HG03175 (cell line): ENCODE data around the gene FAM241B.

ENCODE experiments used
- ATAC-seq: cut with Tn5 transposase; IDR thresholded peaks from one replicate; pipeline ENCODE4 v1.9.1; 2021; ENCODE audit warnings: mild to moderate bottlenecking, moderate library complexity; ENCODE audit not compliant: unreplicated experiment

FAM241B gene, protein sequence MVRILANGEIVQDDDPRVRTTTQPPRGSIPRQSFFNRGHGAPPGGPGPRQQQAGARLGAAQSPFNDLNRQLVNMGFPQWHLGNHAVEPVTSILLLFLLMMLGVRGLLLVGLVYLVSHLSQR

DNA sequence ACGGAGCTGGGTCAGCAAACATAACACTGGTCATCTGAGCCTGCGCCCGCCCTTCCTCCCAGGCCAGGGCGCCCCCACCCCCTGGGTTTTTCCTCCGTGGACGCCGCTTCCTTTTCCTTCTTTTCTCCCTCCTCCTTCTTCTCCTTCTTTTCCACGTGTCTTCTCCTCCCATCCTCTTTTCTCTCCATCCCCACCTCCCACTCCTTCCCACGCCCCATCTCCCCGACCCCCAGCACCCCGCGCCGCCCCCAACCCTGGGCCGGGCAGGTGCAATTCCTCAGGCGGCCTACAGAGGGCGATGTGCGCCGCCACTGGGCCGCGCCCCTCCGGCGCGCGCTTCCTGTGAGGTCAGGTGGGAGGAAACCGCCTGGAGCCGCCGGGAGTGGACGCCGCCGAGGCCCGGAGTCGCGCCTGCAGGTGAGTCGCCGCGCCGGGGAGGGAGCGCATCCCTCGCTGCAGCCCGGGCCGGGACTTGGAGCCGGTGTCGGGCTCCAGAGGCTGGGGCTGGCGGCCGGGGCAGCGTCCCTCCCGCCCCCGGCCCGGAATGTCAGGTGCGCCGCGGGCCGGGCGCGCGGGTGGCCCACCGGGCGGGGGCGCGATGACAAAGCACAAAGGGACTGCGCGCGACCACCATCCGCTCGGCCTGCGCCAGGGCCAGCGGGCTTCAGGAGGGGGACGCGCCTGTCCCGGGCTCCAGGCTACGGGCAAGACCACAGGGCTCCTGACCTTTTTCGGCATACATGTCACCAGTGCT lies at the start of gene FAM241B:
Gene FAM241B, plus strand, starts transcription at position 351 of the 754 bp plus-strand sequence. CDS start 1,497 bp downstream, outside the sequence.
- ATAC-seq, result peak; percentile 53

DNA sequence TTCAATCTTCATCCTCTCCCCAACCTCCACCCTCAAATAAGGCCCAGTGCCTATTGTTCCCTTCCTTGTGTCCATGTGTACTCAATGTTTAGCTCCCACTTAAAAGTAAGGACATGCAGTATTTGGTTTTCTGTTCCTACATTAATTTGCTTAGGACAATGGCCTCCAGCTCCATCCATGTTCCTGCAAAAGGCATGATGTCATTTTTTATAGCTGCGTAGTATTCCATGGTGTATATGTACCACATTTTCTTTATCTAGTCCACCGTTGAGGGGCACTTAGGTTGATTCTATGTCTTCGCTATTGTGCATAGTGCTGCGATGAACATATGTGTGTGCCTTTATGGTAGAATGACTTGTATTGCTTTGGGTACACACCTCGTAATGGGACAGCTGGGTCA lies 49.6 kb upstream of the FAM241B start:
- ATAC-seq, result no peak

DNA sequence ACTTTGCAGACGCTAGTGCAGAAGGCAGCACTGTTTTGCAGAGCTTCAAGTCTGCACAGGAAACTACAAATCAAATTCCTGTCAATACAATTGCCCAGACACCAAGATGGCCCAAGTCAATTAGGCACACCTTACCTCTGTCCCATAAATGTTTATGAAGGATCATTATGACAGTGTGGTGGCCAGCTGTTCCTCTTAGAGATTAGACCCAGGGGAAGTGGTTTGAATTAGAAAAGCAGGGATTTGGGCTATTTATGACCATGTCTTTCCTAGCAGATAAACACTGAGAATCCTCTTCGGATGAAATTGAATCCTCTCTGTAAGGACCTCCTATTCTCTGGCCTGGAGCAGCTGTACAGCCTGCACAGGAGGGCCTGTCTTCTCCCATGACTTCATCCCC lies 46.9 kb upstream of the FAM241B start:
- no peak for ATAC-seq

DNA sequence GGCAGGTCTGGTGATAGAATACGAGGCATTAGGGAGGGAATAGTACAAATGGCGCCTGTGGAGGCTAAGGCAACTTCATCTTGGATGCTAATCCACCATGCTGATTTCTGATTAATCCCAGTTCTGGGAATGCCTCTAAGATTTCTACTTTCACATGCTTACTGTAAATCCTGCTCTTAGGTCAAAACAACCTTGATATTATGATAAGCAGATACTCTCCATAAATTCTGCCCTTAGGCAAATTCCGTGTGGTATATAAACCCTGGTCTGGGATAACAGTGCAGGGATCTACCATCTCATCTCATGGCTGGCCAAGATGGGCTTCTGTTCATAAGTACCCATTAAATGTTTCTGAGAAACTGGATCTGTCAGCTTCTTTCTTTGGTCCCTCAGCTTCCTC lies 45.4 kb upstream of the FAM241B start:
- ATAC-seq, result no peak

DNA sequence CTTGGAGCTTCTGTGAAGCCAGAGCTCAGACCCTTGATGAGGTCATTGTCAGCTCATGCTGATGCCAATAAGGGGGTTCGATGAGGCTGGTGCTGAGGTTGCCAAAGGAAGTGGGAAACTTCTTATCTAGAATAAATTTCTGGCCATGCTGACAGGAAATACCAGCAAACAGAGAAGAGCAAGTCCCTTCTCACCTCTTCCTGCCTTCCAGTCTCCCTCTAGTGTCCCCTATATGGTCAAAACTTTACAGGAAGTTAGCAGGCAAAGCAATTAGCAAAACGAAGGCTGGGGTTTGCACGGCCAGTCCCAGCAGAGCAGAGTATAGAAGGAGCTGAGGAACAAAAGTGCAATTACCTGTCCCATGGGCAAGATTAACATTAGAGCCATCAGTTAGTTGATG lies 41.7 kb upstream of the FAM241B start:
- no peak for ATAC-seq

DNA sequence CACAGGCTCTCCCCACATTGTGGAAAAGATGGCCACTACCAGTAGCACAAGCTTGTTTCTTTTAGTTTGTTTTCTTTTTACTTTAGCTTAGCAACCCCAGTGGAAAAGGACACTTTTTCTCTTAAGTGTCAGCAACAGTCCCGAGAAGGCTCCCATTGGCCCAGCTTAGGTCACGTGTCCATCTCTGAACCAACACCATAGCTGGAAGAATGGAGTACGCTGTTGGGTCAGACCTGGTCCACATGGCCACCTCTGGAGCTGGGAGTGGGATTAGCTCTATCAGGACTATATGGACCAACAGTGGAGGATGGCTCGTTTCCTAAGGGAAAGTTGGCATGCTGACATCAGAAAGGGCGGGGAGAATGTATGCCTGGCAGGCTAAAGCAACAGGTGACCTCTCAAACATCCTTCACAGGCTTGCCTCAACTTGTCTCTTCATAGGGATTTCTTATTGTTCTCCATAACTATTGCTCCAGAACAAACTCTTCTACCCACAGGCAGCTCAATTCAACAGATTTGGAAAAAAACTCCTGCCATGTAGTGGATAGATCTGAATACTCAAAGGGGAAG lies 29.2 kb upstream of the FAM241B start:
- ATAC-seq, result no peak

DNA sequence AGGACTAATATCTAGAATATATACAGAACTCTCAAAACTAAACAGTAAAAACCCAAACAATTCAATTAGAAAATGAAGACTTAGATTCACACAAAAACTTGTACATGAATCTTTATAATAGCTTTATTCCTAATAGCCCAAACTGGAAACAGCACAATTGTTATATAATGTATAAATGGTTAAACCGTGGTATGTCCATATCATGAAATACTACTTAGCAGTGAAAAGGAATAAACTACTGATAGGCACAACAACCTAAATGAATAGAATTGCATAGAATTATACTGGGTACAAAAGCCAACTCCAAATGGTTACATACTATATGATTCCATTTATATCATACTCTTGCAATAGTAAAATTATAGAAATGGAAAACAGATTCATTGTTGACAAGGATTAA lies 21.0 kb upstream of the FAM241B start:
- no peak for ATAC-seq

DNA sequence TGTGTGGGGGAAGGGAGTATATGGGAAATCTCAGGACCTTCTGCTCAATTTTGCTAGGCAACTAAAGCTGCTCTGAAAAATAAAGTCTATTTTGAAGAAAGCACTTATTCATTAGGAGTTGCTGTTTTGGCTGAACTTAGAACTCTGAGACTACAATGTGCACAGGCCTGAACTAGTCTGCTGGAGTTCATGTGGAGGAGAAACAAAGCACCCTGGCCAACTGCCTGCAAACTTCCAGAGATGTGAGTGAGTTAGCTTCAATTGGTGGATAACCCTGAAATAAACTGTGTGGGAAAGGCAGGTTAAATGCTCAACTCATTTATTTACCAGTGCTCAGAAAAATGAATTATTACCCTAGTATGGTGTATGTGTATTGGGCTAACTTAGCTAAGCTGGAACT lies 17.3 kb upstream of the FAM241B start:
- ATAC-seq, result no peak

DNA sequence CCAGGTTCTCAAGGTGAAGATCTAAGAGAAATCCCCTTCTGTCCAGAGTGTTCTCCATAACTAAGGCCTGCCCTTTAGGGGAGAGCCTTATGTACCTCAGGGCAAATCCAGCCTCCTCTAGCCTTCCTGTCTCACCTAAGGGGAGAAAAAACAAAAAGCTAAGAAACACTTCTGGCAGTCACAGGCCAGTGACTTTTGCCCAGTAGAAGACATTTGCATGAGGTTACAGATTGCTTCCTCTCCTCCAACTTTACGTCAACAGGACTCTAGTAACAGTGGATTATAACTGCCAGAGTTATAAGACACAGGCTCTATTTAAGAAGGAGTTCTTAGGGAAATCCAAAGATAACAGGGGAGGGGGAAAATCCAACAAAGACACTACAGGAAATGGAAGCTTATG lies 15.9 kb upstream of the FAM241B start:
- no peak for ATAC-seq

DNA sequence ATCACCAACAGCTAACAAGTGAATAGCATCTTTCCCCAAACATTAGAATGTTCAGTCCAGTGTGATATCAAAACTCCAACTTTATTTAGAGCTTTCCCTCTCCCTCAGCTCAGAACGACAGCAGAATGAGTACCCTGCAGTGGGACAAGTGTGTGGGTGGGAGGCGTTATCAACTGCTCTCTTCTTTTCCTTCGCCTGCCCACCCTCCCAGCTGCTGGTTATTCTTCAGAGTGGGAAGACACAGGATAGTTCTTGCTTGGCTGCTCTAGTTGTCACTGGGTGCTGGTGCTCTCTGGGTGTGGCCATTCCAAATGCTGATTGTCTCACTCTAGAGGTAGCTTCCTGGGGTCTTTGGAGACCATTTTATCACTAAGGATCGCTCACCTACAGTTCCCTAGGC lies 13.7 kb upstream of the FAM241B start:
- ATAC-seq, result no peak

DNA sequence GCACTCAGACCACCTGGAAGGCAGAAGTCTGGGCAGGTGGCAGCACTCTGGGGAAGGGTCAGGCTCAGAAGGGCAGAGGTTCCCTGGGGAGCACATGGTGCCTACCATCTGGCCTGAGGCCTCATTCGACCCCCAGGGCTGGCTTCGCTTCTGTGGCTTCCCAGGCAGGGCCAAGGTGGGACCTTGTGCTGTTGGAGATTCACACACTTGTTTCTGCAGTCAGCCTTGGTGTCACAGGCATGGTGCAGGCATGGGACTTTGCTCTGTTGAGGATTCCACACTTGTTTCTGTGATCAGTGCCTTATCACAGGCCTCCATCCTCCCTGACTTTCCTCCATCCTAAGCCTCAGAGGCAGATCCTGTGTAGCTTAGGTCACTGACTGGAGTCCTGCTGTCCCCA lies 11.3 kb upstream of the FAM241B start:
- no peak for ATAC-seq

DNA sequence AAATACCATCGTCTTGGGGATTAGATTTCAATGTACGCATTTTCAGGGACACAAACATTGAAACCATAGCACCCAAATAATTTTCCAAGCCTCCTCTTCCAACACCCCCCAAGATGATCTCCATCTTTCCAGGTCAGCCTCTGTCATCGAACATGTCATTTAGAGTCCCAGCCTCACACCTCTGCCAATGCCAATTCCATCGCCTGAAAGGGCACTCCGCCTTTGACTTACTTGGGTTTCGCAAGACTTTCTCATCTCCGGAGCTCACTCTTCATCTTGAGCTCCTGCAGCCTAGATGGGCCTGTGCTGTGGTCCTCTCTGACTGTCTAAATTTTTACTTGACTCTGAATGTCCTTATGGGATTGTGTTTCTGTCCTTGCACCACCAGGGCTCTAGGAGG lies 10.4 kb upstream of the FAM241B start:
- no peak for ATAC-seq

DNA sequence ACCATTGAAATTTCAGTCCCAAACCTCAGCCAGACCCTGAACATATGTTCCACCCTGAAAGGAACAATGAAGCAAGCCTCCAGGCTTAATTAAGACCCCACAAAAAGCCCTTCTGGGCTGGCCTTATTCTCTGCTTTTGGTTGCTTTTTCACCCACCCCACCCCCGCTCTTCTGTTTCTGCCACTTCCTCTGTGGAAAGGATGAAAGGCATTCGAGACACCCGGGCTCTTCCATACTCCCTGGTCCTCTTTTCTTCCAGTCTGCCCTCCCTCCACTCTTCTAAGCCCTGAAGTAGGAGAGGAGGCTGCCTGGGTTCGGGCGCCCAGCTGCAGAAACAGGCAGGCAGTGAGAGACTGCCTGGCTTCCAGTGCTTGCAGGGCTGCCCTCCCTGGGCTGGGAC lies 9.4 kb upstream of the FAM241B start:
- no peak for ATAC-seq

DNA sequence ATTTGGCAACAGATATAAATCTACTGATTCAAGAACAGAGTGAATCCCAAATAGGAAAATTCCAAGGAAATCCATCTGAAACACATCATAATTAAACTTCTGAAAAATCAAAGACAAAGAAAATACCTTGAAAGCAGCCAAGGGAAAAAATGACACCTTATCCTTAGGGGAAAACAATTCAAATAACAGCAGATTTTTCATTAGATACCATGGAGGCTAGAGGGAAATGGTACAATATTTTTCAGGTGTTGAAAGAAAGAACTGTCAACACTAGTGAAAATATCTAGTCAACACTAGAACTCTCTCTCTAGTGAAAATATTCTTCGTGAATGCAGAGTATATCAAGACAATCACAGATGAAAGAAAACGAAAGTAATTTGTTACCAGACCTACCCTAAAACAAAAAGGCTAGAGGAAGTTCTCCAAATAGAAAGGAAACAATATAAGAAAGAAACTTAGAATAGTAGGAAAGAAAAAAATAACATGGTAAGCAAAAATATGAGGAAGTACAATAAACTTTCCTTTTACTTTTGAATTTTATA lies 5.7 kb upstream of the FAM241B start:
- ATAC-seq, result no peak

DNA sequence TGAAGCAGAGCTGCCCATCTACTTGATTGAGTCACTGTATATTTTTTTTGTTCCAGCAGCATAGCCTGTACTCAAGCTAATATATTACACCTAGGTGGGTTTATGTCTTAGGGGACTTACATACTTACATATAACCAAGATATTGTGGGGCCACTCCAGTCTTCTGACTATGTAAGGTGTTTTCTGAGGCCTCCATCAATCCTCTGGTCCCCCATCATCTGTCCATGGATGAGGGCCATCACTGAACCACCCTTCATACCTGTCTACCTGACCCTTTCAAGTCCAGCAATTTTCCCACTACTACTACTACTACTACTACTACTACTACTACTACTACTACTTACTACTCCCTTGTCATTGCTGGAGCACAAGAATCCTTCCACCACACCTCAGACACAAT lies 3.2 kb upstream of the FAM241B start:
- ATAC-seq, result no peak

DNA sequence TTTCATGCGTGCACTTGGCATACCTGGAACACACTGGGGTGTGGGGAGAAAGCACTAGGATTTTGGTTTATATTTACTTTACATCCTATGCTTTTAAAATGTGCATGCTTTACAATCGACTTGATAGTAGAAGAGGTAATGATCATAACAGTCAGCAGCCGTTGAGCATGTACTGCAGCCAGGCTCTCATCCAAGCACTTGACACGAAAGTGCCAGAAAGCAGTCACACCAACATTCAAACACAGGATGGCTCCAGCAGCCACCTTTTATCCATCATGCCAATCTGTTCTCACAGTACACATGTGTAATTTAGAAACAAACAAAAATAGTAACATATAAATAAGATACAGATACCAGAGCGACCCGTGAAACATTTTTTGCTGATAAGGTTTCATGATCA lies 1.2 kb upstream of the FAM241B start:
- ATAC-seq, result no peak

DNA sequence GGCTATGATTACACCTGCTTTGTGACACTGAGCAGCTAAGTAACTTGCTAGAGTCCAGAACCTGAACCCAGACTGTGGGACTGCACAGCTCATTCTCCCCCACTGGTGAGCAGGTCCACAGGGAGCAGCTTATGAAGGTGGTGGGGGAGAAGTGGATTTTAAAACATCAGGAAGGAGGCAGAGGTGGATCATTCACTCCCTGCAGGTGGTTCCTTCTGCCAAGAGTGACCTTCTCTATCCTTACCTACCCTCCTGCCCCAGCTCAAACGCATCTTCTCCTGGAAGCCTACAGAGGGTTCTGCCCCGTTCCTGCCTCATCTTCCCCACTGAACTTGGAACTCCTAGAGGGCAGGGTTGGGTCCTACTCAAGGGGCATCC lies 539 bp upstream of the FAM241B start:
- ATAC-seq, result no peak

DNA sequence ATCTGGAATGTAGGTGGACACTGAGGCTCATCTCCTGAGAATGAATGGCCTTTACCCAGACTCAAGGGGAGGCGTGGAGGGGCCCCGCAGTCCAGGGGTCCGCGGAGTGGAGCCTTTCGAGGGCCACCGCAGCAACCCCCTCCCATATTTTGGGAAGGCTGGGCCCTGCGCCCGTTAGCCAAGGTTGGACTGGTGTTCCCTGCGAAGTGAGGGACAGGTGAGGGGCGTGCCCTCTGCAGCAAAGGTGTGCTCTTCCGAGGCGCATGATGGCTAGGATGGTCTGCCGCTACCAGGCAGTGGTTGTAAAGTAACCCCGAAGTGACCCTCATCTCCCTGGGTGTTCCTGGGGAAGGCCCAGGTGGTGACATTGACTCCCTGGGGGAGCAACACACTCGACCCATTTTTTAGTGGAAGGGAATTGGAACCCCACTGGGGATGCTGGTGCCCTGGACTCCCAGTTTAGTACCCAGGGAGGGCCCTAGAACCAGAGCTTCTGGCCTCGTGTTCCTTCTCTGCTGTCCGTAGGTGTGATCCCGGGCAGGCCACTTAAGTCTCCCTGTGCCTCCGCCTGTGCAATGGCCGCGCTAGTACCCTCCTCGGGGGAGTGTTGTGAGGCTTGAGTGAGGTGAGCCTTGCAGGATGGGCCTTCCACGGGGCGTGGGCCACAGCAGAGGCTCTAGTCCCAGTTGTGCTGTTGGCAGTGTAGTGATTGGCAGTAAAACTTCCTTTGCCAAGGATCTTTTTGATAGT lies 779 bp downstream of the FAM241B start:
- ATAC-seq, result no peak

DNA sequence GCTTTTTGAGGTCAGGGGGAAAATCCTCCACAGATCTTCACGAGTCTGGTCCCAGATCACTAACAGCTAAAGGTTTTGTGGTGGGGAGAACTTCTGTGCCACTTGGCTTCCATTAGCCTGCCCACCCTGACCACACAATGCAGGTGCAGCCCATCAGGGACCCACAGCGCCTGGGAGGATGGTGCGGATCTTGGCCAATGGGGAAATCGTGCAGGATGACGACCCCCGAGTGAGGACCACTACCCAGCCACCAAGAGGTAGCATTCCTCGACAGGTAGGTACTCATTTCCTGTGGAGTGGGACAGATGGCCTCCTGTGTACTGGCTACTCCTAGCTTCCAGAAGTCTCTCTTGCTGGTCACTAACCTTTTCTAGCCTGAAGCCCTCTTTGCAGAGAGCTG lies 1.5 kb downstream of the FAM241B start:
- ATAC-seq, result no peak

DNA sequence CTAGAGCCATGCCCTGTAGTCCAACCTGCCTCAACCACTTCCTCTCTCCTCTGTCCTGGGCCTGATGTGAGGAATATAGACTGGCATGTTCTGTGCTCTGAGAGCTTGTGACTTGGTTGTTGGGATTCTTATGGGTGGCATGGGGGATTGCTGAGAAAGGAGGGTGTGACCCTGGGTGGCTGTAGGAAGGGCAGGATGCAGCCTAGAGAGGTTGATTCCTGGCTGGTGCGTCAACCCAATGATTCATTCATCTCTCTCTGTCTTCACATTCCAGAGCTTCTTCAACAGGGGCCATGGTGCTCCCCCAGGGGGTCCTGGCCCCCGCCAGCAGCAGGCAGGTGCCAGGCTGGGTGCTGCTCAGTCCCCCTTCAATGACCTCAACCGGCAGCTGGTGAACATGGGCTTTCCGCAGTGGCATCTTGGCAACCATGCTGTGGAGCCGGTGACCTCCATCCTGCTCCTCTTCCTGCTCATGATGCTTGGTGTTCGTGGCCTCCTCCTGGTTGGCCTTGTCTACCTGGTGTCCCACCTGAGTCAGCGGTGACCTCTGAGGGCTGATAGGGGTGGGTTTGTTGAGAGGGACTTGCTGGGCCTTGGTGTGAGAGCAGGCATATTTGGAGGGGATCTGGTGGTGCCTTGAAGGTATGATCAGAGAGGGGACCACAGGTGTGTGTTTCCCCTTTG lies 2.6 kb downstream of the FAM241B start:
- no peak for ATAC-seq
